Neuronal stem cell (in vitro differentiated cells): ENCODE data around the gene ZNF473.

Experiments used
- DNase-seq: peaks from one replicate; pipeline ENCODE4 v3.0.0-alpha.2; 2013; ENCODE audit warnings: low spot score
- H2AFZ ChIP-seq: one replicate; pipeline ENCODE4 v1.6.1; 2013; ENCODE audit warnings: mild to moderate bottlenecking, low read length, inconsistent platforms
- H2AK5ac ChIP-seq: 2 replicates; pipeline ENCODE4 v1.6.1; 2013; ENCODE audit warnings: low read depth, mild to moderate bottlenecking, inconsistent platforms, low read length, moderate library complexity, mixed read lengths
- H2BK120ac ChIP-seq: 2 replicates; pipeline ENCODE4 v1.6.1; 2013; ENCODE audit warnings: low read depth, mild to moderate bottlenecking, inconsistent platforms, low read length, moderate library complexity, mixed read lengths
- H2BK12ac ChIP-seq: one replicate; pipeline ENCODE4 v1.6.1; 2013; ENCODE audit warnings: low read length, inconsistent platforms
- H2BK15ac ChIP-seq: 2 replicates; pipeline ENCODE4 v1.6.1; 2013; ENCODE audit warnings: mild to moderate bottlenecking, low read length, inconsistent platforms, mixed read lengths
- H2BK5ac ChIP-seq: one replicate; pipeline ENCODE4 v1.6.1; 2013; ENCODE audit warnings: inconsistent platforms, mild to moderate bottlenecking, low read length, moderate library complexity
- H3K14ac ChIP-seq: one replicate; pipeline ENCODE4 v1.6.1; 2013; ENCODE audit warnings: low read length, inconsistent platforms
- H3K18ac ChIP-seq: 2 replicates; pipeline ENCODE4 v1.6.1; 2013; ENCODE audit warnings: low read length, inconsistent platforms
- H3K23ac ChIP-seq: 2 replicates; pipeline ENCODE4 v1.6.1; 2013; ENCODE audit warnings: low read depth, mild to moderate bottlenecking, mixed read lengths, low read length, inconsistent platforms; ENCODE audit not compliant: poor library complexity
- H3K27ac ChIP-seq: replicated peaks from 3 replicates; pipeline ENCODE4 v1.5.1; 2013; ENCODE audit warnings: low read length, inconsistent platforms
- H3K27me3 ChIP-seq, 3 experiments: 2 replicates each; pipeline ENCODE4 v1.6.1; 2013; ENCODE audit warnings: low read length in 3 of 3, mild to moderate bottlenecking in 2 of 3, inconsistent platforms in 1 of 3, low read depth in 1 of 3, mixed read lengths in 1 of 3, moderate library complexity in 1 of 3; ENCODE audit not compliant: control insufficient read depth in 3 of 3, insufficient read depth in 3 of 3
- H3K36me3 ChIP-seq, 2 donors: replicated peaks in 1 of 2; 2 replicates each; pipeline ENCODE4 v1.6.1; 2013; ENCODE audit warnings: low read length in 2 of 2; ENCODE audit not compliant: control insufficient read depth in 2 of 2, insufficient read depth in 2 of 2
- H3K4ac ChIP-seq: 2 replicates; pipeline ENCODE4 v1.6.1; 2013; ENCODE audit warnings: inconsistent platforms, mild to moderate bottlenecking, low read length, moderate library complexity
- H3K4me1 ChIP-seq, 2 donors: 1 replicate in 1 of 2; 2 replicates in 1 of 2; pipeline ENCODE4 v1.6.1; 2013; ENCODE audit warnings: low read length in 2 of 2, low read depth in 1 of 2; ENCODE audit not compliant: control insufficient read depth in 2 of 2, insufficient read depth in 1 of 2
- H3K4me2 ChIP-seq: one replicate; pipeline ENCODE4 v1.6.1; 2013; ENCODE audit warnings: mild to moderate bottlenecking, low read length, inconsistent platforms; ENCODE audit not compliant: insufficient read depth, poor library complexity, severe bottlenecking
- H3K4me3 ChIP-seq, 2 donors: 2 replicates each; pipeline ENCODE4 v1.5.1; 2013; ENCODE audit warnings: low read length in 2 of 2, mild to moderate bottlenecking in 2 of 2, inconsistent platforms in 1 of 2, moderate library complexity in 1 of 2
- H3K79me1 ChIP-seq: one replicate; pipeline ENCODE4 v1.6.1; 2013; ENCODE audit warnings: low read depth, mild to moderate bottlenecking, inconsistent platforms, low read length, moderate library complexity
- H3K9ac ChIP-seq: one replicate; pipeline ENCODE4 v1.6.1; 2013; ENCODE audit warnings: mild to moderate bottlenecking, low read depth, low read length, inconsistent platforms; ENCODE audit not compliant: poor library complexity
- H3K9me3 ChIP-seq, 2 donors: replicated peaks in 1 of 2; 2 replicates each; pipeline versions ENCODE3 to v1.6.1; 2013; ENCODE audit warnings: low read length in 2 of 2, mild to moderate bottlenecking in 2 of 2, inconsistent platforms in 1 of 2, low read depth in 1 of 2, mixed read lengths in 1 of 2, moderate library complexity in 1 of 2; ENCODE audit not compliant: control insufficient read depth in 2 of 2, insufficient read depth in 1 of 2
- H4K8ac ChIP-seq: one replicate; pipeline ENCODE4 v1.6.1; 2013; ENCODE audit warnings: low read depth, mild to moderate bottlenecking, inconsistent platforms, low read length, moderate library complexity
- H4K91ac ChIP-seq: one replicate; pipeline ENCODE4 v1.6.1; 2013; ENCODE audit warnings: low read length, low read depth, mild to moderate bottlenecking, inconsistent platforms; ENCODE audit not compliant: poor library complexity
- WGBS, 2 donors: extraction: QIAGEN DNeasy Blood & Tissue Kit; methylation state at CpG; one replicate each; pipeline ENCODE4 v1.1.7; 2013; ENCODE audit warnings: missing lambda C conversion rate in 2 of 2, mixed read lengths in 1 of 2; ENCODE audit not compliant: insufficient read length in 2 of 2, insufficient replicate concordance in 1 of 2; ENCODE audit errors: extremely low coverage in 2 of 2; 5-methylcytosine and 5-hydroxymethylcytosine counted together

The ZNF473 gene

DNA sequence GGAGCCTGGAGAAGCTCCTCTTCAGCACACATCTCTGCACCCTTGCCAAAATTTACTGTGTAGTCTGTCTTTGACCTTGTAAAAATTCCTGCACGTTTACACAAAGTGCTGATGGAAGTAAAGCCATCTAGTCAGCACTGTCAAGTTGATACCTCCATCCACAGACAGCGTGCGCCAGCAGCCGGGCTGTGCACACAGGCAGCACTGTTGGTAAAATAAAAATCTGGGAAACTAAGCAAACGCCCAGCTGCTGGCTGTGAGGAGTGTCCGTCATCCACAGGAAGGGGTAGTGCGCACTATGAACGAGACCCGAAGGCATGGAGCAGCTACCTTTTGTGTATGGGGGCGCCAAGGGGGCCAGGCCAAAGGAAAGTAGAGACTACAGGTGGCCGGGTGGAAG lies 47.5 kb upstream of the ZNF473 start:
- H2BK5ac ChIP-seq, result no peak overlapping the region
- no peak overlapping the region for H4K91ac ChIP-seq
- peaks cover 0 to 2% of the 10 kb centered on the region in 2 donors for H3K36me3 ChIP-seq
- no peak overlapping the region for H2BK12ac ChIP-seq
- H3K4ac ChIP-seq, result no peak overlapping the region
- H4K8ac ChIP-seq, result no peak overlapping the region
- no peak overlapping the region for H3K4me3 ChIP-seq
- no peak overlapping the region for H2BK15ac ChIP-seq
- no peak overlapping the region for H2AFZ ChIP-seq
- H3K23ac ChIP-seq, result no peak overlapping the region
- WGBS, 2 donors, result no CpG with 5 or more reads among the region's 11 CpGs
- no peak overlapping the region for H3K14ac ChIP-seq
- H2BK120ac ChIP-seq, result no peak overlapping the region
- no peaks in the 10 kb centered on the region for H3K9me3 ChIP-seq
- H3K27me3 ChIP-seq, result no peaks in the 10 kb centered on the region
- DNase-seq, result no peak
- H3K18ac ChIP-seq, result no peak overlapping the region
- peaks cover 3% of the 10 kb centered on the region for H3K79me1 ChIP-seq
- H3K27ac ChIP-seq, result no peak overlapping the region
- H3K4me2 ChIP-seq, result no peak overlapping the region
- no peaks in the 10 kb centered on the region for H3K4me1 ChIP-seq
- no peak overlapping the region for H2AK5ac ChIP-seq
- H3K9ac ChIP-seq, result no peak overlapping the region

- Histone ChIP-seq H3K23ac (no peak overlapping the region), H3K27me3 (no peaks in the 10 kb centered on the region), H3K4ac (no peak overlapping the region), H3K27ac (no peak overlapping the region), H4K91ac (no peak overlapping the region), H2AFZ (no peak overlapping the region), H3K4me2 (no peak overlapping the region), H2BK120ac (no peak overlapping the region), H2BK15ac (no peak overlapping the region), H2BK5ac (no peak overlapping the region), H3K36me3 (peaks cover 4% of the 10 kb centered on the region in 2 donors), H3K14ac (no peak overlapping the region), H4K8ac (no peak overlapping the region), H3K9me3 (no peaks in the 10 kb centered on the region), H3K9ac (no peak overlapping the region), H2BK12ac (no peak overlapping the region), H3K18ac (no peak overlapping the region), H3K4me1 (no peaks in the 10 kb centered on the region), H3K4me3 (no peak overlapping the region), H3K79me1 (peaks cover 3% of the 10 kb centered on the region), H2AK5ac (no peak overlapping the region)
- DNase-seq, result no peak
- WGBS, 2 donors, result no CpG with 5 or more reads among the region's 21 CpGs
Observed at GRCh38 chr19:49981603-49982593, 43.9 kb upstream of the ZNF473 start.

GRCh38 chr19:49983645-49984229 lies 42.1 kb upstream of the ZNF473 start:
- Histone ChIP-seq H3K4ac (no peak overlapping the region), H4K91ac (no peak overlapping the region)
- peak; percentile 56 for DNase-seq

DNA sequence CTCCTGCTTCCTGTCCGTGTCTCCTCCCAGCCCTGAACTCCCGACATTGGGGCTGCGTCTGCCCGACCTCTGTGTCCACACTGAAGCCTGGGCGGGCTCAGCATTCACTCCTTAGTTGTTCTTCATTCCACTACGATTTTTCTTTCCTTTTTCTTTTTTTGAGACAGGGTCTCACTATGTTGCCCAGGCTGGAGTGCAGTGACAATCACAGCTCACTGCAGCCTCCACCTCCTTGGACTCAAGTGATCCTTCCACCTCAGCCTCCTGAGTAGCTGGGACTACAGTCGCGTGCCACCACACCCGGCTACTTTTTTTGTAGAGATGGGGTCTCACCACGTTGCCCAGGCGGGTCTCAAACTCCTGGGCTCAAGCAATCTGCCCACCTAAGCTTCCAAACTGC lies 41.3 kb upstream of the ZNF473 start:
- H3K36me3 ChIP-seq, result peaks cover 7 to 13% of the 10 kb centered on the region in 2 donors
- no peak overlapping the region for H3K9ac ChIP-seq
- no CpG with 5 or more reads among the region's 11 CpGs for WGBS, 2 donors
- no peak overlapping the region for H3K27ac ChIP-seq
- H2BK5ac ChIP-seq, result no peak overlapping the region
- no peaks in the 10 kb centered on the region for H3K4me1 ChIP-seq
- H4K91ac ChIP-seq, result no peak overlapping the region
- no peak overlapping the region for H3K4me2 ChIP-seq
- DNase-seq, result no peak
- no peak overlapping the region for H2BK12ac ChIP-seq
- no peak overlapping the region for H2AFZ ChIP-seq
- H3K9me3 ChIP-seq, result no peaks in the 10 kb centered on the region
- no peak overlapping the region for H3K4me3 ChIP-seq
- H3K14ac ChIP-seq, result no peak overlapping the region
- no peak overlapping the region for H2BK15ac ChIP-seq
- no peak overlapping the region for H2BK120ac ChIP-seq
- H3K18ac ChIP-seq, result no peak overlapping the region
- H2AK5ac ChIP-seq, result no peak overlapping the region
- no peak overlapping the region for H3K23ac ChIP-seq
- H3K27me3 ChIP-seq, result no peaks in the 10 kb centered on the region
- no peaks in the 10 kb centered on the region for H3K79me1 ChIP-seq
- H3K4ac ChIP-seq, result no peak overlapping the region
- no peak overlapping the region for H4K8ac ChIP-seq

More at GRCh38 chr19:49983645-49984229, 42.1 kb upstream of the ZNF473 start:
- Histone ChIP-seq H3K36me3 (peaks cover 6 to 7% of the 10 kb centered on the region in 2 donors), H4K8ac (no peak overlapping the region), H3K9me3 (no peaks in the 10 kb centered on the region), H2AK5ac (no peak overlapping the region), H3K27me3 (no peaks in the 10 kb centered on the region), H3K4me2 (no peak overlapping the region), H3K4me1 (no peaks in the 10 kb centered on the region), H3K23ac (no peak overlapping the region), H3K79me1 (no peaks in the 10 kb centered on the region), H2BK5ac (no peak overlapping the region), H2AFZ (no peak overlapping the region), H3K4me3 (no peak overlapping the region), H3K9ac (no peak overlapping the region), H2BK120ac (no peak overlapping the region), H2BK15ac (no peak overlapping the region), H3K14ac (no peak overlapping the region), H2BK12ac (no peak overlapping the region), H3K18ac (no peak overlapping the region), H3K27ac (no peak overlapping the region)
- no CpG with 5 or more reads among the region's 10 CpGs for WGBS, 2 donors
